ENCODE results near the gene PDE6A. TPM values are rescaled to one million over a fixed set of nuclear protein-coding genes. Genes with fewer than 3 reads are reported as not detected.

The PDE6A gene
- total RNA-seq, 1 donor from 2014 or later: 0.05 TPM

DNA sequence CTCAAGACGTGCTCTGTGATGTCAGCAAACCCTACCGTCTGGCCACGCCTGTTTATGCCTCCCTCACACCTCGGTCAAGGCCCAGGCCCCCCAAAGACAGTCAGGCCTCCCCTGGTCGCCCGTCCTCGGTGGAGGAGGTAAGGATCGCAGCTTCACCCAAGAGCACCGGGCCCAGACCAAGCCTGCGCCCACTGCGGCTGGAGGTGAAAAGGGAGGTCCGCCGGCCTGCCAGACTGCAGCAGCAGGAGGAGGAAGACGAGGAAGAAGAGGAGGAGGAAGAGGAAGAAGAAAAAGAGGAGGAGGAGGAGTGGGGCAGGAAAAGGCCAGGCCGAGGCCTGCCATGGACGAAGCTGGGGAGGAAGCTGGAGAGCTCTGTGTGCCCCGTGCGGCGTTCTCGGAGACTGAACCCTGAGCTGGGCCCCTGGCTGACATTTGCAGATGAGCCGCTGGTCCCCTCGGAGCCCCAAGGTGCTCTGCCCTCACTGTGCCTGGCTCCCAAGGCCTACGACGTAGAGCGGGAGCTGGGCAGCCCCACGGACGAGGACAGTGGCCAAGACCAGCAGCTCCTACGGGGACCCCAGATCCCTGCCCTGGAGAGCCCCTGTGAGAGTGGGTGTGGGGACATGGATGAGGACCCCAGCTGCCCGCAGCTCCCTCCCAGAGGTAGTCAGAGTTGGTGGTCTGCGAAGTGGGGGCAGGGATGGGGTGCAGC lies 111.3 kb downstream of the PDE6A start:
- intact Hi-C loops (cut with DNase I): no loop called here
- ATAC-seq: no peak

DNA sequence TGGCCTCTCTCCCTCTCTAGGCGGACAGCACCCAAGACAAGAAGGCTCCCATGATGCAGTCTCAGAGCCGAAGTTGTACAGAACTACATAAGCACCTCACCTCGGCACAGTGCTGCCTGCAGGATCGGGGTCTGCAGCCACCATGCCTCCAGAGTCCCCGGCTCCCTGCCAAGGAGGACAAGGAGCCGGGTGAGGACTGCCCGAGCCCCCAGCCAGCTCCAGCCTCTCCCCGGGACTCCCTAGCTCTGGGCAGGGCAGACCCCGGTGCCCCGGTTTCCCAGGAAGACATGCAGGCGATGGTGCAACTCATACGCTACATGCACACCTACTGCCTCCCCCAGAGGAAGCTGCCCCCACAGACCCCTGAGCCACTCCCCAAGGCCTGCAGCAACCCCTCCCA lies 112.0 kb downstream of the PDE6A start:
- intact Hi-C loops (cut with DNase I): no loop called here

More for the DNA sequence above, 111.3 kb downstream of the PDE6A start:
- DNase-seq (ENCODE audit: missing footprints): no peak

DNA sequence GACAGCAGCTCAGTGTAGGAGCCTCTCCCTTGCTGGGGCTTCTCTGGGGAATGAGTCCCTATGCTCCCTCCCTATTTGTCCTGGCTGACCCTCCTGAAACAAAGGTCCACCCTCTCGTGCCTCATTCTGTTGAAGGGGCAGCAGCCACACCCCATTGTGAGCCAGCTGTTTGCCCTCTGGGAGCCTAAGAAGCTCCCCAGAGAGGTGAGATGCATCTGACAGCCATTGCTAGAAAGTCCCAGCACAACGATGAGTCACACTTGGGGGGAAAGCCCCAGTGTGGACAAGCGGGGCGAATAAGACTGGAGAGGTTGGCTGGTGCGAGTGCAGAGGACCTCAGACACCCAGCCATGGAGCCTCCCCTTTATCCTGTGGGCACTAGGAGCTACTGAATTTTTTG lies 113.1 kb downstream of the PDE6A start:
- intact Hi-C loops (cut with DNase I): no loop called here
- ATAC-seq: no peak
- DNase-seq (ENCODE audit: missing footprints): peak; percentile 18

More for the DNA sequence above, 112.0 kb downstream of the PDE6A start:
- DNase-seq (ENCODE audit: missing footprints): no peak
- ATAC-seq: no peak

DNA sequence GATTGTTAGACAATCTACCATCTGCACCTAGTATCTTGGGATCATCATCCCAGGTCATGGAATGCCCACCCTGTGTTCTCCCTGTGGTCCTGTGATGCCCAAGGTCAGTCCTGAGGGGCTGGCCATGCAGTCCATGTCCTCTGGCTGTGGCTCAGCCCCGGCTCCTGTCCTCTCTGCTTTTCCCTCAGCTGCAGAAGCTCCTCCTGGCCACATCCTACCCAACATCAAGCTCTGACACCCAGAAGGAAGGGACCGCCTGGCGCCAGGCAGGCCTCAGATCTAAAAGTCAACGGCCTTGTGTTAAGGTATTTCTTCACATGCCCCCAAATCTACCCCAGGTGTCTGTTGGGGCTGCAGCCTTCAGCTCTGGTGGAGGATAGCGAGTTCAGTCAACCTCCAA lies 114.0 kb downstream of the PDE6A start:
- DNase-seq (ENCODE audit: missing footprints) (peak; percentile 45), ATAC-seq (no peak)
- intact Hi-C loops (cut with DNase I): no loop called here

DNA sequence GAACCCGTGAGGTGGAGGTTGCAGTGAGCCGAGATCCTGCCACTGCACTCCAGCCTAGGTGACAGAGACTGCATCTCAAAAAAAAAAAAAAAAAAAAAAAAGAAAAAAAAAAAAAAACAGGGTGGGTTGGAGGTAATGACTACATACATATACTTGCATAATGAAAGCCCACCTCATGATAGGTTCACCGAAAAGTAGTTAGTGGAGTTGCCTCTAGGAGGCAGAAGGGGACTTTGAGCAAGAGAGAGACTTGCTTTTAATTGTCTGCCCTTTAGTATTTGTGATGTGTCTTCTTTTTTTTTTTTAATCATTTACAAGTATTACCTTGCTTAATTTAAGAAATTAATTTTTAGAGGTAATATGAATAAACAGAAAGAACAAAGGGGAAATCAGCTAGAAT lies 114.6 kb downstream of the PDE6A start:
- DNase-seq (ENCODE audit: missing footprints) (no peak), ATAC-seq (no peak)
- intact Hi-C loops (cut with DNase I): loop anchor here (2.0 to 5.0 kb wide), 2 partner anchors 68 to 193 kb away; no protein-coding TSS in a partner anchor

DNA sequence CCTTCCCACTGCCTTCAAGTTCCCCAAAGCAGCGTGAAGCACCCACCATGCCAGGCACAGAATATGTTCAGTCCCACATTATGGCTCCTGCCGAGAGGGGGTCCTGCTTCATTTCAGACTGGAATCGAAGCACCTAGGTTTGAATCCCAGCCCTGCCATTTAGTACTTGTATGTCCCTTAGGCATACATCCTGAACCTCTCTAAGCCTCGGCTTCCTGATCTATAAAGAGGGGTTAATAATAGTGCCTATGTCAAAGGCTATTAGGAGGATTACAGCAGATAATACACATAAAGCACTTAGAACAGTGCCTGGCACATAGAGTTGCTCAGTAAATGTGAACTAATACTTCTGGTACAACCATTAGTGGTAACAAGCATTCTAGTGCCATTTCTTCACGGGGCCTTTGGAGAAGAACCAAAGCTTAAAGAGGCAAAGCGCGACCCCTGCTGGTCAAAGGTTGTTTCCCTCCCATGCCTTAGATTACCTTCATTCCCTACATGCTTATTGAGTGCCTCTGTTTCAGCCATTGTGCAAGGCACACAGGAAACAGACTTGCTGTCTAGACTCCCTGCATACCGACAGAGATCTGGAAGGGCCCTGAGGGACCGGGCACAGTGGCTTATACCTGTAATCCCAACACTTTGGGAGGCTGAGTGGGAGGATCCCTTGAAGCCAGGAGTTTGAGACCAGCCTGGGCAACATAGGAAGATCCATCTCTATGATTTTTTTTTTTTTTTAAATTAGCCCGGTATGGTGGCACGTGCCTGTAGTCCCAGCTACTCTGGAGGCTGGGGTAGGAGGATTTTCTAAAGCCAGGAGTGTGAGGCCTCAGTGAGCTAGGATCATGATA lies 116.2 kb downstream of the PDE6A start:
- peak; percentile 84 for DNase-seq (ENCODE audit: missing footprints)
- peak; percentile 66 for ATAC-seq
- intact Hi-C loops (cut with DNase I): loop anchor here (1.0 to 5.0 kb wide), 3 partner anchors 66 to 192 kb away; no protein-coding TSS in a partner anchor

DNA sequence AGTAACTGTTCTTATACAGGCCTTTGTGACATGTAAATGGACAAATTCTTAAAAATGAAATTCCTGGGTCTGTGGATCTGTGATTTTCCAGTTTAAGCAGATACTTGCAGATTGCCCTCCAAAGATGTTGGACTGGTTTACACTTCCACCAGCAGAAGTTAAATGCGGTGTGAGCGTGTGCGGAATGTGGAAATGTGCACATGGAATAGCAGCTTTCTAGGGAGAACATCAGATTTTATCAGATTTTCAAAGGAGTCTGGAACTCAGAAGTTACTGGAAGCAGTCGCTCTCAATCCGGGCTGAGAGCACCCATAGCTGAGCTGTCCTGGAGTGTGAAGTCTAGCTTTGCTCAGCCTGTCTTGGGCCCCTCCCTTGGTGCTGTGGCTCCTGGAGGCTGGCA lies 117.0 kb downstream of the PDE6A start:
- ATAC-seq (no peak), DNase-seq (ENCODE audit: missing footprints) (peak; percentile 3)
- intact Hi-C loops (cut with DNase I): loop anchor here (5.0 kb wide), 1 partner anchor 65 kb away; no protein-coding TSS in a partner anchor

DNA sequence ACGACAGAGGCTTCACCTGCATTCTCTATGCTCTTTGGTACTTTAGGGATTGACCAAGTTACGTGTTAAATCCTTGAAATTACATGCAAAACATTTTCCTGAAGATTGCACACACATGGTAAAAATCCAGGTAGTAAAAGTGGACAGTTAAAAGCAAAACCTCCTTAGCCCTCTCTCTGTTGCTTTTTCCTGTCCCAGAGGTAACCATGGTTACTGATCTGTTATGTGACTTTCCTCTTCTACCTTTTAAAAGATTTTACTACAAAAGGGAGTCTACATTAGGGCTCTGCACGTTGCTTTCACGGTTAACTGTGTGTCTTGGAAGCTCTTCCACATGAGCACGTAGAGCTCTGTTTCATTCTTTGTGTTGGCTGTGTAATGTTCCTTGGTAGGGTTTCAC lies 117.5 kb downstream of the PDE6A start:
- intact Hi-C loops (cut with DNase I): loop anchor here (5.0 kb wide), 1 partner anchor 65 kb away; no protein-coding TSS in a partner anchor
- ATAC-seq: no peak
- DNase-seq (ENCODE audit: missing footprints): no peak

DNA sequence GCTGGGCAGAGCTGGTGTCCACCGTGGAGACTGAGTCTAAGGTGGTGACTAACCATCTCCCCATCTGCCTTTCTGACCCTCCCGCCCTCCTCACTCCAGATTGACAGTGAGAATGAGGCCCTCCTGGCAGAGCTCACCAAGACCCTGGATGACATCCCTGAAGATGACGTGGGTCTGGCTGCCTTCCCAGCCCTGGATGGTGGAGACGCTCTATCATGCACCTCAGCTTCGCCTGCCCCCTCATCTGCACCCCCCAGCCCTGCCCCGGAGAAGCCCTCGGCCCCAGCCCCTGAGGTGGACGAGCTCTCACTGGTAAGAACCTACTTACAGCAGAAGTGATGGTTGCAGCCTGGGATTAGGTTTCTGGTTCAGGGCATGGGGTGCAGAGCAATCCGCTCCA lies 118.0 kb downstream of the PDE6A start:
- DNase-seq (ENCODE audit: missing footprints): peak; percentile 66
- intact Hi-C loops (cut with DNase I): loop anchor here (5.0 kb wide), 1 partner anchor 64 kb away; no protein-coding TSS in a partner anchor
- ATAC-seq: peak; percentile 24

DNA sequence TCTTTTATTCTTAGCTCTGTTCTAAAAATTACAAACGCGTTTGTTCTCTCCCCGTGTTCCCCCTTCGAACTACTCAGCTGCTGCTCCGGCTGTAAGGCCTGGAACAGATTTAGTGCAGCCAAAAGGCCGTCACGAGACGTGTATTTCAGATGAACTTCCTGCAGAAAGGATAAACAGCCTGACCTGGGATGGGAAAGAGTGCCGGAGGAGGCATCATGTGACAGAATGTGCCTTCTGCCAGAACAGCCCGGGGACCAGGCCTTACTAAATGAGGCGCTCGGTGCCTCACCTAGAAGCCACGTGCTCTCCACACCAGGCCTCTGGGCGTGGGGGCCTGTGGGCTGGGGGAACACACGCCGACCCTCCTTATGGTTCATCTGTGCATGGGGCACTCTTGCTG lies 119.7 kb downstream of the PDE6A start:
- intact Hi-C loops (cut with DNase I): loop anchor here (1.0 to 5.0 kb wide), 4 partner anchors 18 to 158 kb away; no protein-coding TSS in a partner anchor

DNA sequence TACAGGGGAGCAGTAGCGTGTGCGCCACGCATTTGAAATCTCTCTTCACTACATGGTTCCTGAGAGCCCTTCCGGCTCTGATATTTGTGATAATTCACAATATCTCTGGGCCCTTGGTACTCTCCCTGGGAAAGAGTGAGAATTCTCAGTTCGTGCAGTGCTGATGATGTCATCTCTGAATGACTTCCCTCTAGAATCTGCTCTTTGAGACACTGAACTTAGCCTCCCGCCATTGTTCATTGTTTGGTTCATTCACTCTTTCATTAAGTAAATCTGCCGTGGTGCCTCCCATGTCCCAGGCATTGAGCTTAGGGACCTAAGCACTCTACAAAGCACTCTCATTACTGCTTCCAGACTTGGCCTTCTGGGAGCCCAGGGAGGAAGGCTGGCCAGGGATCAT lies 120.5 kb downstream of the PDE6A start:
- ATAC-seq (no peak), DNase-seq (ENCODE audit: missing footprints) (peak; percentile 4)
- intact Hi-C loops (cut with DNase I): loop anchor here (2.0 kb wide), 1 partner anchor 17 kb away; no protein-coding TSS in a partner anchor

More for the DNA sequence above, 119.7 kb downstream of the PDE6A start:
- peak; percentile 67 for DNase-seq (ENCODE audit: missing footprints)
- peak; percentile 45 for ATAC-seq

DNA sequence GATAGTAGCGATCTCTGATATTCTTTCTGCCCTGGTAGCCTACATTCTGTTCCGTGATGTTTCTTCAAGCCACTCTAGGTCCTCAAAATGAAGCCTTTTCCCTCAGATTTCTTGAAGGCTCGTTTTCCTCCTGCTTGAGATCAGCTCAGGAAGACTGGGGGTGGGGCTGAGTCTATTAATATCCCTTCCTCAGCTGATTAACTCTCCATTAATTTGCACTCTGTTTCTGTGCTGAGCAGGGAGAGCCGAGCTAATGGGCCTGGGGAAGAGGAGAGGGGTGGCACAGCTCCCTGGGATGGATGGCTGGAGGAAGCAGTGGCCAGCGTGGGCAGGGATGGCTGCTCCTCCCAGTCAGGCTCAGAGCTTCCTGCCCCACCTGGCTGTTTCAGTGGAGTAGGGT lies 121.2 kb downstream of the PDE6A start:
- DNase-seq (ENCODE audit: missing footprints) (peak; percentile 23), ATAC-seq (no peak)
- intact Hi-C loops (cut with DNase I): loop anchor here (1.0 kb wide), 1 partner anchor 44 kb away; no protein-coding TSS in a partner anchor

DNA sequence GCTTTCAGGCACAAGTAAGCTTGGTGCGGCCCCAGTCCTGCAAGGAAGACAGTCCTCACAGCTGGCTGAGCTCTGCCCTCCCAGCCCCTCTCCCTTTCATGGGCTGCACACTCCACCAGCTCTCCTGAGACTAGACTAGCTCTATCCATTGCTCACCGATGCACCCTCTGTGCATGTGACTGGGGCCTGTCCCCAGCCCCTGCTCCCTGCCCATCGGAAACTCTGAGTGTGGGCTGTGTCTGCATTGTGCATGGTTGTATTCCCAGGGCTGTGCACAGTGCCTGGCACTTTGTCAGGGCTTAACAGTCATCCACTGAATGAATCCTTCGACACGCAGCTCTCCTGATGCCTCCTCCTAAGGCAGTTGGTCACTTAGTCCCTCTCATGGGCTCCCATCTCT lies 122.3 kb downstream of the PDE6A start:
- DNase-seq (ENCODE audit: missing footprints): peak; percentile 37
- intact Hi-C loops (cut with DNase I): no loop called here
- no peak for ATAC-seq

DNA sequence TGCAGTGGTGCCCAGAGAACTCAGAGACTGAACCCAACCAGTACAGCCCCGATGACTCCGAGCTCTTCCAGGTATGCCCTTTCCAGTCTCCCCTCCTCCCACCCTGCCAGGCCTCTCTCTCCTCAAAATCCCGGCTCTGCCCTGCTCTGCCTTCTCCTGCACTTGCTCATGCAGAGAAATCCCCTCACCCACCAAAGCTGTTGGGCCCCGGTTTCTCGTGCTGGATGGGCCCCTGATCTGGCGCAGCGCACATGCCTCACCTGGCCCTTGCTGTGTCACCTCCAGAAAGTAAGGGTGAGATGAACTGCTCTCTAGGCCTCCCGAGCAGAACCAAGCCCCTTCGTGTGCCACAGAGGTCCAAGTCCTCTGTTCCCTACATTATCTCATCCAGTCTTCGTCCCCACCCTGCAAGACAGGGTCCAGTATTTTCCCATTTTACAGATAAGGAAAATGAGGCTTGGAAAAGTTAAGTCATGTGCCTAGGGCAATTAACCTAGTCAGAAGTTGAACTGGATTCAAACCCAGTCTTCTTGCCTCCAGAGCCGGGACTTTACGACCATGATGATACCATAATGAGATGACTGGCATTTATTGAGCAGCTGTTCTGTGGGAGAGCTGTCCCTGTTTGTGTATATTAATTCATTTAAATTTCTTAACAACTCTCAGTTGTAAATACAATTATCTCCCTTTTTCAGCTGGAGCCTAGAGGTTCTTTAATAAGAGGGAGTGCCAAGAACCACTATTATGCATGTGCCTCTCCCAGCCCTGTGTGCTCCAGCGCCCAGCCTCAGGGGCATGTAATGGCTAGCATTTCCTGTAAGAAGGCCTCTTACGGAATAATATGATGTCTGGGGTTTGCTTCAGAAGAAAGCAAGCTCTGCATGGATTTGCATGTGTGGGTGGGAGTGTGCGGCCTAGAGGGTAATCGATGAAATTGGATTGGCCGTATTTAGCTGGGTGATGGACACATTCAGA lies 123.8 kb downstream of the PDE6A start:
- ATAC-seq: no peak
- DNase-seq (ENCODE audit: missing footprints): peak; percentile 26
- intact Hi-C loops (cut with DNase I): no loop called here

DNA sequence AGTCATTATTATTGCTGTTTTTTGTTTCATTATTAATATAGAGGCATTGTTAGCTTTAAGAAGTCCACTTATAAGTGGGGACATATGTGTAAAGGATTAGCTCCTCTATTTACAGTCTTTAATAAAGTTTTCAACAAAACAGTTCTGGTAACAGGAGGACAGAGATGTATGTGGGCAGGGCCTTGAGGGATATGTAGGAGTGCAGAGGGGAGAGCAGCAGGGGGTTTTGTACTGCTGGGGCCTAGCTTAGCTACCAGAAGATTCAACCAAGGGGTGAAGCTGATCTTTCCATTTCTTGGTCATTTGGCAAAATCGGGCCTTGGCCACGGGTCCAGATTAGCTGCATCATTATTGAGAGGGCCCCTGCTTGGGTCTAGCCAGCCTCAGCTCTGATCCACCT lies 124.6 kb downstream of the PDE6A start:
- no peak for DNase-seq (ENCODE audit: missing footprints)
- no peak for ATAC-seq
- intact Hi-C loops (cut with DNase I): no loop called here

DNA sequence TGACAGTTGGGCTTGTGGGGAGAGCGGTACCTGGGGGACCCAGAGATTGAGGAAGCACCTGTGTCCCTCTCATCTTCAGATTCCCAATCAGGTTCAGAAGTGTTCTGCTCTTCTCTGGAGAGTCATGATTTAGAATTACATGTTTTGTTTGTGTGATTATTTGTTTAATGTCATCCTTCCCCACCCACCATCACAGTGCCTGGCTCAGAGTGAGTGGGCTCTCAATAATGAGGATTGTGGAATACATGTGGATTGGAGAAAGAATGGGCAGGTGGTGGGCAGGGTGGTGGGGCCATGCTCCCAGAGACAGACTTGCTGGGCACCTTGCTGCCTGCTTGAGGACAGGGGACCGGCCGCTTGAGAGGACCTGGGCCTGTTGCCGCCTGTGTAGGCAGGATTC lies 126.5 kb downstream of the PDE6A start:
- ATAC-seq (no peak), DNase-seq (ENCODE audit: missing footprints) (peak; percentile 9)
- intact Hi-C loops (cut with DNase I): no loop called here

DNA sequence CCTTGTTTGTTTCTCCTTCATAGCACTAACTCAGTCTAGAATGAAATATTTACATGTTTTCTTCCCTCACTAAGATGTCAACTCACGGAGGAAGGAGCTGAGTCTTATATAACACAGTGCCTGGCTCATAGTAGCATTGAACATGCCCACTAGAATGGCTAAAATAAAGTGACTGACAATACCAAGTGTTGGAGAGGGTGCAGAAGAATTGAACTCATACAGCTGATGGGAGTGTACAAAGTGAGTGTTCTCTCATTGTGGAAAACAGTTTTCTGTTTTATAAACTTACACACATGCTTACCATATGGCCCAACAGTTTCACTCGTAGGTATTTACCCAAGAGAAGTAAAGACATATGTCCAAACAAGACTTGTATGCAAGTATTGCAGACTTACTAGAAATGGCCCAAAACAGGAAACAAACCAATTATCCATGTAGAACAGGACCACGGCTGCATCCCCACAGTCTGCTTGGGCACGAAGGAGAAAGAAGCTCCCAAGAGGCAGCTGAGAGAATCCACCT lies 127.0 kb downstream of the PDE6A start:
- intact Hi-C loops (cut with DNase I): no loop called here
- DNase-seq (ENCODE audit: missing footprints) (no peak), ATAC-seq (no peak)

DNA sequence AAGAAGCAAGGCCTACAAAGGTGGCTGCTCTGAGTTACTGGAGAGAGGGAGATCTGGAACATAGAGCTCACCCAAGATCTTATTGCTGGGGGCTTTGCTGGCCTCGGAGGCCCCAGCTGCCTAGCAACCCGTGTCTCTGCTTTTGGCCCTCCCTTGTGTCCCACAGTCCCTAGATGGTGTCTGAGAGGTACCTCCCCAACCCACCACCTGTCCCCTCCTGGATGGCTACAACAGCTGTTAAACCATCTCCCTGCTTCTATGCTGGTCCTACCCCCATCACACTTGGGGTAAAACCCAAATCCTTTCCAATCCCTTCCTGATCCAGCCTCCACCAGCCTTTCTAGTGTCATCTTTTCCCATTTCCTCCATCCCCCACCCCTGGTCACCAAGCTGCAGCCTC lies 127.9 kb downstream of the PDE6A start:
- DNase-seq (ENCODE audit: missing footprints) (no peak), ATAC-seq (no peak)
- intact Hi-C loops (cut with DNase I): no loop called here

All from Right ventricle myocardium inferior (tissue), 1 donor.